ENCODE data around the gene PDPK1. TPM values are rescaled to one million over a fixed set of nuclear protein-coding genes. Genes with fewer than 3 reads are reported as not detected.
"Not testable (repeated sequence)": the region's sequence is repeated elsewhere in the genome, so short reads cannot be mapped to it uniquely, and the experiment has no call there.

PDPK1 gene
- total and polyA plus RNA-seq, 4 donors: 12.1 to 28.1 (median 18.2) TPM

DNA sequence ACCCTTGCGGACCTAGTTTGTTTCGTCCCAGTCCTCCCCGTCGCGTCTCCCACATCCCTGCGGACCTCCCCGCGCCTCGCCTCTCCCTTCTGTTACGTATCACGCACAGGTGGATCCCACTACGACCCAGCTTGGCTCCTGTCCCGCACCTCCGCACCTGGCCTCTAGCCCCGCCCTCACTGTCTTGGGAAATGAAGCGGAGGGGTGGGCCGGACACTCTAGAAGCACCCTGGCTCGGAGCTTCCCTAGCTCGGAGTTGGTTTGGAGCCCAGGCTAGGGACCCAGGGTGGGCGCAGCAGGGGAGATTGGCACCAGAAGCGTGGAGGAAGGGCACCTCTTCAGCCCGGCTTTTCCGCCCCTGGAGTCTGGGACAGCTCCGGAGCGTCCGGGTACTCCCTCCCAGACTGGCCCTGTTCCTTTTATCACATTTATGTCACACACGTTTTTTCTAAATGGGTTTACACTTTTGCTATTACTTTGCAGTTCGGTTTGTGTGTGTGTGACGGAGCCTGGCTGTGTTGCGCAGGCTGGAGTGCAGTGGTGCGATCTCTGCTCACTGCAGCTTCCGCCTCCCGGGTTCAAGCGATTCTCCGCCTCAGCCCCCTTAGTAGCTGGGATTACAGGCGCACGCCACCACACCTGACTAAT lies 5.2 kb upstream of the PDPK1 start:
- WGBS: 2% methylated on average over 37 of the region's 37 CpGs
- peak overlapping the region; percentile 81 to 89 for H3K9ac ChIP-seq (ENCODE audit: low read depth in 1 of 2, low read length in 2 of 2)
- H3K27me3 ChIP-seq (ENCODE audit: control insufficient read depth in 4 of 4, insufficient read depth in 4 of 4, low read length in 3 of 4): no peaks in the 10 kb centered on the region
- no peaks in the 10 kb centered on the region for H3K9me3 ChIP-seq (ENCODE audit: control insufficient read depth in 4 of 4, low read length in 3 of 4)
- H3K36me3 ChIP-seq (ENCODE audit: control insufficient read depth in 4 of 4, insufficient read depth in 3 of 4, low read depth in 1 of 4, low read length in 3 of 4): peaks cover 0 to 6% (median 0%) of the 10 kb centered on the region in 4 donors
- peak overlapping the region; percentile 98 for H3K27ac ChIP-seq (ENCODE audit: low read depth in 1 of 2, low read length in 2 of 2)
- peaks cover 5 to 24% (median 11%) of the 10 kb centered on the region in 4 donors for H3K4me1 ChIP-seq (ENCODE audit: control insufficient read depth in 4 of 4, insufficient read depth in 4 of 4, low read length in 3 of 4)
- DNase-seq (ENCODE audit: low spot score): peak; percentile 80
- H3K4me3 ChIP-seq (ENCODE audit: low read depth in 1 of 3, low read length in 3 of 3): peak overlapping the region; percentile 42 to 59 (median 52)
- peak; percentile 8 for TF ChIP-seq SP1 (IDR thresholded peaks at IDR 0.05)
- peak; percentile 42 for TF ChIP-seq YY1 (IDR thresholded peaks at IDR 0.05)
- TF ChIP-seq, protein P1, sequence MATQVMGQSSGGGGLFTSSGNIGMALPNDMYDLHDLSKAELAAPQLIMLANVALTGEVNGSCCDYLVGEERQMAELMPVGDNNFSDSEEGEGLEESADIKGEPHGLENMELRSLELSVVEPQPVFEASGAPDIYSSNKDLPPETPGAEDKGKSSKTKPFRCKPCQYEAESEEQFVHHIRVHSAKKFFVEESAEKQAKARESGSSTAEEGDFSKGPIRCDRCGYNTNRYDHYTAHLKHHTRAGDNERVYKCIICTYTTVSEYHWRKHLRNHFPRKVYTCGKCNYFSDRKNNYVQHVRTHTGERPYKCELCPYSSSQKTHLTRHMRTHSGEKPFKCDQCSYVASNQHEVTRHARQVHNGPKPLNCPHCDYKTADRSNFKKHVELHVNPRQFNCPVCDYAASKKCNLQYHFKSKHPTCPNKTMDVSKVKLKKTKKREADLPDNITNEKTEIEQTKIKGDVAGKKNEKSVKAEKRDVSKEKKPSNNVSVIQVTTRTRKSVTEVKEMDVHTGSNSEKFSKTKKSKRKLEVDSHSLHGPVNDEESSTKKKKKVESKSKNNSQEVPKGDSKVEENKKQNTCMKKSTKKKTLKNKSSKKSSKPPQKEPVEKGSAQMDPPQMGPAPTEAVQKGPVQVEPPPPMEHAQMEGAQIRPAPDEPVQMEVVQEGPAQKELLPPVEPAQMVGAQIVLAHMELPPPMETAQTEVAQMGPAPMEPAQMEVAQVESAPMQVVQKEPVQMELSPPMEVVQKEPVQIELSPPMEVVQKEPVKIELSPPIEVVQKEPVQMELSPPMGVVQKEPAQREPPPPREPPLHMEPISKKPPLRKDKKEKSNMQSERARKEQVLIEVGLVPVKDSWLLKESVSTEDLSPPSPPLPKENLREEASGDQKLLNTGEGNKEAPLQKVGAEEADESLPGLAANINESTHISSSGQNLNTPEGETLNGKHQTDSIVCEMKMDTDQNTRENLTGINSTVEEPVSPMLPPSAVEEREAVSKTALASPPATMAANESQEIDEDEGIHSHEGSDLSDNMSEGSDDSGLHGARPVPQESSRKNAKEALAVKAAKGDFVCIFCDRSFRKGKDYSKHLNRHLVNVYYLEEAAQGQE (IDR thresholded peaks at IDR 0.05): peak; percentile 15
- TF ChIP-seq RXRA (IDR thresholded peaks at IDR 0.05): no peak

DNA sequence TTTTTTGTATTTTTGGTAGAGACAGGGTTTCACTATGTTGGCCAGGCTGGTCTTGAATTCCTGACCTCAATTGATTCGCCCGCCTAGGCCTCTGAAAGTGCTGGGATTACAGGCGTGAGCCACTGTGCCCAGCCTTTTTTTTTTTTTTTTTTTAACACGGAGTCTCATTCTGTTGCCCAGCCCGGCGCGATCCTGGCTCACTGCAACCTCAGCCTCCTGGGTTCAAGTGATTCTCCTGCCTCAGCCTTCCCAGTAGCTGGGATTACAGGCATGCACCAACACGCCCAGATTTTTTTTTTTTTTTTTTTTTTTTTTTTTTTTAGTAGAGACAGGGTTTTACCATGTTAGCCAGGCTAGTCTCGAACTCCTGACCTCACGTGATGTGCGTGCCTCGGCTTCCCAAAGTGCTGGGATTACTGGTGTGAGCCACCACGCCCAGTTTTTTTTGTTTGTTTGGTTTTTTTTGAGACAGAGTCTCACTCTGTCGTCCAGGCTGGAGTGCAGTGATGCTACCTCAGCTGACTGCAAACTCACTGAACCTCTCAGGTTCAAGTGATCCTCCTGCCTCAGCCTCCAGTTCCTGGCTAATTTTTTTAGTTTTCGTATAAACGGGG lies 4.6 kb upstream of the PDPK1 start:
- Histone ChIP-seq H3K4me1 (ENCODE audit: control insufficient read depth in 4 of 4, insufficient read depth in 4 of 4, low read length in 3 of 4) (peaks cover 5 to 24% (median 11%) of the 10 kb centered on the region in 4 donors), H3K4me3 (ENCODE audit: low read depth in 1 of 3, low read length in 3 of 3) (peak overlapping the region in 2 of 3 donors; percentile 42 to 59), H3K9ac (ENCODE audit: low read depth in 1 of 2, low read length in 2 of 2) (peak overlapping the region in 1 of 2 donors; percentile 89), H3K27ac (ENCODE audit: low read depth in 1 of 2, low read length in 2 of 2) (peak overlapping the region; percentile 98)
- WGBS: 44% methylated on average over 16 of the region's 16 CpGs
- not testable (repeated sequence) for DNase-seq (ENCODE audit: low spot score); H3K27me3 ChIP-seq (ENCODE audit: control insufficient read depth in 4 of 4, insufficient read depth in 4 of 4, low read length in 3 of 4); H3K9me3 ChIP-seq (ENCODE audit: control insufficient read depth in 4 of 4, low read length in 3 of 4); H3K36me3 ChIP-seq (ENCODE audit: control insufficient read depth in 4 of 4, insufficient read depth in 3 of 4, low read depth in 1 of 4, low read length in 3 of 4)

DNA sequence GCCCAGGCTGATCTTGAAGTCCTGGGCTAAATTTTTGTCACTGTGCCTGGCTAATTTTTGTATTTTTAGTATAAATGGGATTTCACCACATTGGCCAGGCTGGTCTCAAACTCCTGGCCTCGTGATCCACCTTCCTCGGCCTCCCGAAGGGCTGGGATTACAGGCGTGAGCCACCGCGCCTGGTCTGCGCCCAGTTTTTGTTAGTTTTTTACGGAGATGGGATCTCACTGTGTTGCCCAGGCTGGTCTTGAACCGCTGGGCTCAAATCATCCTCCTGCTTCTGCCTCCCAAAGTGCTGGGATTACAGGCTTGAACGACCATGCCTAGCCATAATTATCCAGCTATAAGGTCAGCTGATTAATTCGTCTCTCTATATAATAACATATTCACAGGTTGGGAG lies 3.9 kb upstream of the PDPK1 start:
- WGBS: 94% methylated on average over 11 of the region's 11 CpGs
- Histone ChIP-seq H3K36me3 (ENCODE audit: control insufficient read depth in 4 of 4, insufficient read depth in 3 of 4, low read depth in 1 of 4, low read length in 3 of 4) (peaks cover 0 to 3% (median 0%) of the 10 kb centered on the region in 4 donors), H3K27ac (ENCODE audit: low read depth in 1 of 2, low read length in 2 of 2) (no peak overlapping the region), H3K27me3 (ENCODE audit: control insufficient read depth in 4 of 4, insufficient read depth in 4 of 4, low read length in 3 of 4) (no peaks in the 10 kb centered on the region), H3K4me1 (ENCODE audit: control insufficient read depth in 4 of 4, insufficient read depth in 4 of 4, low read length in 3 of 4) (peaks cover 8 to 28% (median 13%) of the 10 kb centered on the region in 4 donors), H3K9ac (ENCODE audit: low read depth in 1 of 2, low read length in 2 of 2) (no peak overlapping the region), H3K4me3 (ENCODE audit: low read depth in 1 of 3, low read length in 3 of 3) (no peak overlapping the region), H3K9me3 (ENCODE audit: control insufficient read depth in 4 of 4, low read length in 3 of 4) (no peaks in the 10 kb centered on the region)
- TF ChIP-seq SP1 (IDR thresholded peaks at IDR 0.05) (no peak), NR2F2 (IDR thresholded peaks at IDR 0.05) (no peak), TAF1 (conservative IDR thresholded peaks at IDR 0.05) (no peak), HNF4A (conservative IDR thresholded peaks at IDR 0.05) (no peak), RXRA (IDR thresholded peaks at IDR 0.05) (no peak)
- TF ChIP-seq, protein P2, sequence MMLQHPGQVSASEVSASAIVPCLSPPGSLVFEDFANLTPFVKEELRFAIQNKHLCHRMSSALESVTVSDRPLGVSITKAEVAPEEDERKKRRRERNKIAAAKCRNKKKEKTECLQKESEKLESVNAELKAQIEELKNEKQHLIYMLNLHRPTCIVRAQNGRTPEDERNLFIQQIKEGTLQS (IDR thresholded peaks at IDR 0.05): no peak
- no peak for DNase-seq (ENCODE audit: low spot score)

DNA sequence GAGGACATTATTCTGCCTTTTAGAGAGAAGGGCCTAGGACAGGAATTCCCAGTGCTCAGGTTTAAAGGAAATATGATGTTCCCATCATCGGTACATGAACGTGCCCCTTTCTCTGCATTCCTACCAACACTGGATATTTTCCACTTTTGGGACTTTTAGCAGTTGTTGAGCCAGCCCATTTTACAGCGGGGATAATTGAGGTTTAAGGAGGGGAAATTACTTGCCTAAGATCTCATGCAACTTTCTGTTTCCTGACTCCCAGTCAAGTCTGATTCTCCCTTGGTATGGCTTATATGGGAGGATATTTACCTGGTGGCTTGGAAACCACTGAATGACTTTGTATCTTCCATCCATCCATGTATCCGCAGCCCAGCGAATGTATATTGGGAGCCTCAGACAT lies 3.5 kb upstream of the PDPK1 start:
- H3K27ac ChIP-seq (ENCODE audit: low read depth in 1 of 2, low read length in 2 of 2); H3K4me3 ChIP-seq (ENCODE audit: low read depth in 1 of 3, low read length in 3 of 3); H3K9ac ChIP-seq (ENCODE audit: low read depth in 1 of 2, low read length in 2 of 2); DNase-seq (ENCODE audit: low spot score); H3K36me3 ChIP-seq (ENCODE audit: control insufficient read depth in 4 of 4, insufficient read depth in 3 of 4, low read depth in 1 of 4, low read length in 3 of 4); H3K9me3 ChIP-seq (ENCODE audit: control insufficient read depth in 4 of 4, low read length in 3 of 4); H3K27me3 ChIP-seq (ENCODE audit: control insufficient read depth in 4 of 4, insufficient read depth in 4 of 4, low read length in 3 of 4): not testable (repeated sequence)
- WGBS: 96% methylated on average over 5 of the region's 5 CpGs
- peaks cover 12 to 32% (median 14%) of the 10 kb centered on the region in 4 donors for H3K4me1 ChIP-seq (ENCODE audit: control insufficient read depth in 4 of 4, insufficient read depth in 4 of 4, low read length in 3 of 4)
